A549 (cell line): ENCODE measurements around the gene PSMC3IP. TPM values are rescaled to one million over a fixed set of nuclear protein-coding genes. Genes with fewer than 3 reads are reported as not detected.
A peak's percentile ranks its signal among the peaks of the same experiment; 100 is the strongest.
"Not testable (repeated sequence)": the region's sequence is repeated elsewhere in the genome, so short reads cannot be mapped to it uniquely, and the experiment has no call there.

Source experiments
- ATAC-seq, 2 experiments: fragments of 200-7000 bp in 1 of 2; fragments of >200 bp in 1 of 2; cut with Nextera tagmentation in 1 of 2; cut with Tn5 transposase in 1 of 2; 3 replicates each; pipeline versions ENCODE4 v1.8.0 to v1.9.1; 2018 to 2020; ENCODE audit warnings: mild to moderate bottlenecking in 1 of 2, moderate library complexity in 1 of 2
- CTCF ChIA-PET: fragments of 300-600 bp; sonication (Branson Sonifier 250); formaldehyde crosslinking; extraction: SDS; loops from one replicate; lab custom pipeline; 2021; ENCODE audit warnings: antibody characterized with exemption, inconsistent platforms; lab: Yijun Ruan, JAX
- POLR2A ChIA-PET: fragments of 350-600 bp; formaldehyde crosslinking; extraction: SDS; loops from one replicate; lab custom pipeline; 2021; ENCODE audit warnings: antibody characterized with exemption, inconsistent platforms; lab: Yijun Ruan, JAX
- DNase-seq, 2 experiments: peaks; one replicate each; pipeline versions ENCODE4 v3.0.0 to v3.0.0-alpha.2; 2011 to 2016; ENCODE audit warnings: low read depth in 1 of 2, low spot score in 1 of 2
- FAIRE-seq: peaks from 2 replicates; lab custom pipeline; 2011; peaks lifted over from hg19 to GRCh38; lab: Jason Lieb, UNC
- H3K27ac ChIP-seq, 2 experiments: fragments of >200 bp; sonication (Bioruptor Twin); formaldehyde crosslinking; 3 replicates each; pipeline ENCODE4 v1.5.1; 2016 to 2017
- H3K4me1 ChIP-seq: fragments of >200 bp; sonication (Bioruptor Twin); formaldehyde crosslinking; 3 replicates; pipeline ENCODE4 v1.6.1; 2016
- H3K4me2 ChIP-seq: fragments of >200 bp; sonication (Bioruptor Twin); formaldehyde crosslinking; 3 replicates; pipeline ENCODE4 v1.6.1; 2016
- H3K4me3 ChIP-seq: fragments of >200 bp; sonication (Bioruptor Twin); formaldehyde crosslinking; 3 replicates; pipeline ENCODE4 v1.5.1; 2016
- H3K9me3 ChIP-seq: fragments of >200 bp; sonication (Bioruptor Twin); formaldehyde crosslinking; 3 replicates; pipeline ENCODE4 v1.6.1; 2016
- CBX2 ChIP-seq: fragments of 200-600 bp; sonication (generic); IDR thresholded peaks from 2 replicates; pipeline ENCODE4 v1.6.1; 2016; ENCODE audit warnings: low read depth, mild to moderate bottlenecking, borderline replicate concordance
- CHD2 ChIP-seq: fragments of 150-350 bp; IDR thresholded peaks from 2 replicates; pipeline ENCODE4 v1.6.1; 2014; ENCODE audit warnings: low read length; ENCODE audit not compliant: partially characterized antibody
- CTCF ChIP-seq: fragments of >200 bp; sonication (Bioruptor Twin); formaldehyde crosslinking; IDR thresholded peaks from 3 replicates; pipeline ENCODE4 v1.5.1; 2016
- E2F6 ChIP-seq: IDR thresholded peaks from 2 replicates; pipeline ENCODE4 v1.6.1; 2012; ENCODE audit warnings: low read depth, borderline replicate concordance
- EHMT2 ChIP-seq: fragments of 200-600 bp; sonication (generic); IDR thresholded peaks from 2 replicates; pipeline ENCODE4 v1.6.1; 2016; ENCODE audit warnings: antibody characterized with exemption, low read depth, mild to moderate bottlenecking, moderate library complexity
- GATA3 ChIP-seq: IDR thresholded peaks from 2 replicates; pipeline ENCODE4 v1.6.1; 2012; ENCODE audit warnings: borderline replicate concordance
- HDAC2 ChIP-seq: fragments of 200-600 bp; sonication (generic); IDR thresholded peaks from 2 replicates; pipeline ENCODE4 v1.6.1; 2016
- HES2 ChIP-seq: fragments of >200 bp; sonication (Bioruptor Twin); formaldehyde crosslinking; IDR thresholded peaks from 2 replicates; pipeline ENCODE4 v1.6.1; 2016
- HOXB13 ChIP-seq: fragments of 250-450 bp; sonication (Bioruptor Pico); IDR thresholded peaks from 2 replicates; pipeline ENCODE4 v1.5.0; 2020; ENCODE audit warnings: low read depth, mild to moderate bottlenecking, moderate library complexity
- JUN ChIP-seq, 2 experiments: fragments of >200 bp; sonication (Bioruptor Twin); formaldehyde crosslinking; IDR thresholded peaks; 2 replicates in 1 of 2; 3 replicates in 1 of 2; pipeline ENCODE4 v1.6.1; 2016 to 2017
- JUNB ChIP-seq: fragments of >200 bp; sonication (Bioruptor Twin); formaldehyde crosslinking; IDR thresholded peaks from 2 replicates; pipeline ENCODE4 v1.6.1; 2016
- NFE2L2 ChIP-seq: fragments of 150-350 bp; conservative IDR thresholded peaks from 2 replicates; pipeline ENCODE4 v1.6.1; 2014; ENCODE audit warnings: low read length
- RCOR1 ChIP-seq: fragments of 150-350 bp; IDR thresholded peaks from 2 replicates; pipeline ENCODE4 v1.6.1; 2014; ENCODE audit warnings: antibody characterized with exemption, low read length, low read depth
- REST ChIP-seq: fragments of 200-600 bp; sonication (generic); IDR thresholded peaks from 2 replicates; pipeline ENCODE4 v1.6.1; 2016; ENCODE audit warnings: antibody characterized with exemption, mild to moderate bottlenecking, moderate library complexity
- SMC3 ChIP-seq: fragments of >200 bp; sonication (Bioruptor Twin); formaldehyde crosslinking; IDR thresholded peaks from 3 replicates; pipeline ENCODE4 v1.6.1; 2018; ENCODE audit warnings: inconsistent platforms
- USF2 ChIP-seq: fragments of 450-650 bp; IDR thresholded peaks from 2 replicates; pipeline ENCODE4 v1.6.1; 2014; ENCODE audit warnings: antibody characterized with exemption
- ZC3H11A ChIP-seq: fragments of 450-650 bp; IDR thresholded peaks from 2 replicates; pipeline ENCODE4 v1.6.1; 2014; ENCODE audit warnings: antibody characterized with exemption, mild to moderate bottlenecking
- ZFP36 ChIP-seq: fragments of 450-650 bp; IDR thresholded peaks from 2 replicates; pipeline ENCODE4 v1.6.1; 2014; ENCODE audit warnings: borderline replicate concordance; ENCODE audit not compliant: partially characterized antibody
- ZNF302 ChIP-seq: fragments of 250-450 bp; sonication (Bioruptor Pico); IDR thresholded peaks from 2 replicates; pipeline ENCODE4 v1.9.0; 2021; ENCODE audit warnings: inconsistent platforms, mild to moderate bottlenecking, moderate library complexity
- WGBS: methylation state at CpG from one replicate; pipeline ENCODE4 v1.1.6; 2017; ENCODE audit errors: missing lambda C conversion rate; 5-methylcytosine and 5-hydroxymethylcytosine counted together
- polyA plus RNA-seq, 4 experiments: library from polyadenylated mRNA; depleted of rRNA in 3 of 4; stranded (reverse); fragments of >200 nt; fragmentation: RNase III in 1 of 4; extraction: RNeasy Plus Mini Kit Qiagen cat#74134 plus additional on column Dnase treatment in 1 of 4; gene quantifications; 2 replicates in 3 of 4; 3 replicates in 1 of 4; pipeline ENCODE4 v1.2.3, GENCODE V29; 2011 to 2017

The PSMC3IP gene
- polyA plus RNA-seq, 2 of the 4 experiments (the other 2 are of a cell fraction) = 26.1 to 37.9 TPM

- TF ChIP-seq HES2 (no peak), JUN (IDR thresholded peaks at IDR 0.05) (peak in 1 of 2 experiments; percentile 72; a peak in 2 of 5 replicates), CTCF (peak; percentile 78), EHMT2 (no peak), HOXB13 (no peak), E2F6 (peak; percentile 68), USF2 (no peak)
Measured at GRCh38 chr17:42548070-42548837, 29.3 kb downstream of the PSMC3IP start (continued).

- DNase-seq = no peak
- TF ChIP-seq REST = peak; percentile 16; the same call in 1 of the 2 replicates
- TF ChIP-seq CBX2 = no peak
- peaks cover 9% of the 10 kb centered on the region; the same call in 2 of the 3 replicates for H3K4me1 ChIP-seq
- no peak for FAIRE-seq
- peak overlapping the region; percentile 51; the same call in 2 of the 3 replicates for H3K4me3 ChIP-seq
- 85% methylated on average over 14 of the region's 14 CpGs for WGBS
- H3K4me2 ChIP-seq = peak overlapping the region; percentile 89
- POLR2A ChIA-PET = interaction anchor here (0.6 to 1.6 kb wide), 4 partner anchors 11 to 30 kb away, joined by 3 to 22 read pairs (median 8); partner anchors contain the start of genes NAGLU and PSMC3IP
- peak; percentile 1; a peak in 3 of 6 replicates for ATAC-seq
- CTCF ChIA-PET = interaction anchor here (1.1 to 4.2 kb wide), 13 partner anchors 10 to 688 kb away, joined by 3 to 37 read pairs (median 6); partner anchors contain the start of genes NAGLU and PSMC3IP
- no peaks in the 10 kb centered on the region for H3K9me3 ChIP-seq
- peak overlapping the region; percentile 67 to 83; a peak in 4 of 6 replicates for H3K27ac ChIP-seq
Measured at GRCh38 chr17:42547698-42548069, 29.8 kb downstream of the PSMC3IP start.

GRCh38 chr17:42547001-42547461 lies 30.5 kb downstream of the PSMC3IP start:
- Histone ChIP-seq H3K27ac (no peak overlapping the region), H3K4me3 (no peak overlapping the region), H3K4me1 (peaks cover 9% of the 10 kb centered on the region; the same call in 2 of the 3 replicates), H3K4me2 (no peak overlapping the region), H3K9me3 (no peaks in the 10 kb centered on the region)
- ATAC-seq = peak; percentile 7 to 14; a peak in 5 of 6 replicates
- FAIRE-seq = no peak
- 94% methylated on average over 23 of the region's 23 CpGs for WGBS
- POLR2A ChIA-PET = no interaction called here
- CTCF ChIA-PET = interaction anchor here (0.6 to 4.2 kb wide), 12 partner anchors 10 to 523 kb away, joined by 3 to 37 read pairs (median 5); partner anchors contain the start of genes NAGLU and PSMC3IP
- no peak for TF ChIP-seq CHD2
- TF ChIP-seq ZFP36 = no peak
- no peak for TF ChIP-seq HES2
- TF ChIP-seq USF2 = no peak
- no peak for TF ChIP-seq NFE2L2
- no peak for TF ChIP-seq GATA3
- TF ChIP-seq JUNB = no peak
- TF ChIP-seq ZNF302 (CRISPR knock-in tag) = no peak
- no peak for TF ChIP-seq SMC3
- no peak for TF ChIP-seq ZC3H11A
- no peak for TF ChIP-seq HDAC2
- no peak for TF ChIP-seq RCOR1
- DNase-seq = no peak

- H3K4me1 ChIP-seq = peaks cover 18% of the 10 kb centered on the region
- POLR2A ChIA-PET, H3K9me3 ChIP-seq, ATAC-seq, H3K4me2 ChIP-seq, H3K4me3 ChIP-seq, DNase-seq, H3K27ac ChIP-seq: not testable (repeated sequence)
- FAIRE-seq = peak; percentile 92
- CTCF ChIA-PET = interaction anchor here (0.6 to 4.2 kb wide), 7 partner anchors 9 to 392 kb away, joined by 3 to 37 read pairs (median 5); partner anchors contain the start of genes NAGLU and PSMC3IP
- 91% methylated on average over 9 of the region's 9 CpGs for WGBS
Measured at GRCh38 chr17:42545755-42546505, 31.6 kb downstream of the PSMC3IP start.
